ENCODE measurements around the gene CCDC192. TPM values are rescaled to one million over a fixed set of nuclear protein-coding genes. Genes with fewer than 3 reads are reported as not detected.
A peak's percentile ranks its signal among the peaks of the same experiment; 100 is the strongest.

Gene CCDC192
- total and polyA plus RNA-seq, 2 experiments from 2014 or later = 0.40 TPM; not detected in 1

DNA sequence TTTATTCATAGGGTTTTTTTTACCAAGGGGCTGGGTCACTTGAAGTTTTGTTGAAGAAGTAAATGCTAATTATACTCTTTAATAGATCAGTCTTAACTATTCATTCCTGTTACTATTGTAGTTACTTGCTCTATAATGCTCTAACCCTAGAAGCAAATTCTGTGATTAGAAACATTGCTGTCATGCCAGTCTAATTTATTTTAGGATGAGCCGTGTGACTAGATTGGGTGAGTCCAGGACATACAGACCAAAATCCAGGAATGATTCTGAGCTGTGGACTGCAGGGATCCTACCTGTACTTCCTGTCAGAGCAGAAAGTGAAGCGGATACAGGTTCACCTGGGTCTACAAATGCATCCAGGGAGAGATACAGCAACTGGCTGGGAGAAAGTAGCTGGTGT lies 757 bp upstream of the CCDC192 start:
- Mint-ChIP-seq H3K27me3 (ENCODE audit: insufficient read depth, low read depth, poor library complexity) (no peaks in the 10 kb centered on the region), H3K9me3 (no peaks in the 10 kb centered on the region), H3K27ac (no peak overlapping the region), H3K4me3 (no peak overlapping the region), H3K4me1 (peaks cover 10% of the 10 kb centered on the region), H3K36me3 (ENCODE audit: low read depth) (no peaks in the 10 kb centered on the region)
- H4K20me1 ChIP-seq (replicated peaks; ENCODE audit: insufficient read depth) = no peaks in the 10 kb centered on the region
- ATAC-seq (no peak), DNase-seq (ENCODE audit: low spot score) (no peak)
- H3K4me2 ChIP-seq = no peak overlapping the region
- TF ChIP-seq, protein P1, sequence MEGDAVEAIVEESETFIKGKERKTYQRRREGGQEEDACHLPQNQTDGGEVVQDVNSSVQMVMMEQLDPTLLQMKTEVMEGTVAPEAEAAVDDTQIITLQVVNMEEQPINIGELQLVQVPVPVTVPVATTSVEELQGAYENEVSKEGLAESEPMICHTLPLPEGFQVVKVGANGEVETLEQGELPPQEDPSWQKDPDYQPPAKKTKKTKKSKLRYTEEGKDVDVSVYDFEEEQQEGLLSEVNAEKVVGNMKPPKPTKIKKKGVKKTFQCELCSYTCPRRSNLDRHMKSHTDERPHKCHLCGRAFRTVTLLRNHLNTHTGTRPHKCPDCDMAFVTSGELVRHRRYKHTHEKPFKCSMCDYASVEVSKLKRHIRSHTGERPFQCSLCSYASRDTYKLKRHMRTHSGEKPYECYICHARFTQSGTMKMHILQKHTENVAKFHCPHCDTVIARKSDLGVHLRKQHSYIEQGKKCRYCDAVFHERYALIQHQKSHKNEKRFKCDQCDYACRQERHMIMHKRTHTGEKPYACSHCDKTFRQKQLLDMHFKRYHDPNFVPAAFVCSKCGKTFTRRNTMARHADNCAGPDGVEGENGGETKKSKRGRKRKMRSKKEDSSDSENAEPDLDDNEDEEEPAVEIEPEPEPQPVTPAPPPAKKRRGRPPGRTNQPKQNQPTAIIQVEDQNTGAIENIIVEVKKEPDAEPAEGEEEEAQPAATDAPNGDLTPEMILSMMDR (conservative IDR thresholded peaks at IDR 0.05; ENCODE audit: low read depth in 2 of 2) = no peak
- no peak for TF ChIP-seq ZNF114 (CRISPR knock-in tag; IDR thresholded peaks at IDR 0.05)
- TF ChIP-seq, protein P2, sequence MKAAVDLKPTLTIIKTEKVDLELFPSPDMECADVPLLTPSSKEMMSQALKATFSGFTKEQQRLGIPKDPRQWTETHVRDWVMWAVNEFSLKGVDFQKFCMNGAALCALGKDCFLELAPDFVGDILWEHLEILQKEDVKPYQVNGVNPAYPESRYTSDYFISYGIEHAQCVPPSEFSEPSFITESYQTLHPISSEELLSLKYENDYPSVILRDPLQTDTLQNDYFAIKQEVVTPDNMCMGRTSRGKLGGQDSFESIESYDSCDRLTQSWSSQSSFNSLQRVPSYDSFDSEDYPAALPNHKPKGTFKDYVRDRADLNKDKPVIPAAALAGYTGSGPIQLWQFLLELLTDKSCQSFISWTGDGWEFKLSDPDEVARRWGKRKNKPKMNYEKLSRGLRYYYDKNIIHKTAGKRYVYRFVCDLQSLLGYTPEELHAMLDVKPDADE (IDR thresholded peaks at IDR 0.05) = no peak
- TF ChIP-seq, protein P3, sequence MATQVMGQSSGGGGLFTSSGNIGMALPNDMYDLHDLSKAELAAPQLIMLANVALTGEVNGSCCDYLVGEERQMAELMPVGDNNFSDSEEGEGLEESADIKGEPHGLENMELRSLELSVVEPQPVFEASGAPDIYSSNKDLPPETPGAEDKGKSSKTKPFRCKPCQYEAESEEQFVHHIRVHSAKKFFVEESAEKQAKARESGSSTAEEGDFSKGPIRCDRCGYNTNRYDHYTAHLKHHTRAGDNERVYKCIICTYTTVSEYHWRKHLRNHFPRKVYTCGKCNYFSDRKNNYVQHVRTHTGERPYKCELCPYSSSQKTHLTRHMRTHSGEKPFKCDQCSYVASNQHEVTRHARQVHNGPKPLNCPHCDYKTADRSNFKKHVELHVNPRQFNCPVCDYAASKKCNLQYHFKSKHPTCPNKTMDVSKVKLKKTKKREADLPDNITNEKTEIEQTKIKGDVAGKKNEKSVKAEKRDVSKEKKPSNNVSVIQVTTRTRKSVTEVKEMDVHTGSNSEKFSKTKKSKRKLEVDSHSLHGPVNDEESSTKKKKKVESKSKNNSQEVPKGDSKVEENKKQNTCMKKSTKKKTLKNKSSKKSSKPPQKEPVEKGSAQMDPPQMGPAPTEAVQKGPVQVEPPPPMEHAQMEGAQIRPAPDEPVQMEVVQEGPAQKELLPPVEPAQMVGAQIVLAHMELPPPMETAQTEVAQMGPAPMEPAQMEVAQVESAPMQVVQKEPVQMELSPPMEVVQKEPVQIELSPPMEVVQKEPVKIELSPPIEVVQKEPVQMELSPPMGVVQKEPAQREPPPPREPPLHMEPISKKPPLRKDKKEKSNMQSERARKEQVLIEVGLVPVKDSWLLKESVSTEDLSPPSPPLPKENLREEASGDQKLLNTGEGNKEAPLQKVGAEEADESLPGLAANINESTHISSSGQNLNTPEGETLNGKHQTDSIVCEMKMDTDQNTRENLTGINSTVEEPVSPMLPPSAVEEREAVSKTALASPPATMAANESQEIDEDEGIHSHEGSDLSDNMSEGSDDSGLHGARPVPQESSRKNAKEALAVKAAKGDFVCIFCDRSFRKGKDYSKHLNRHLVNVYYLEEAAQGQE (IDR thresholded peaks at IDR 0.05; ENCODE audit: unreplicated experiment) = no peak
- TF ChIP-seq EZH2phosphoT487 (IDR thresholded peaks at IDR 0.05; ENCODE audit: unreplicated experiment) = no peak
- TF ChIP-seq JUNB (IDR thresholded peaks at IDR 0.05; ENCODE audit: unreplicated experiment) = no peak
- no peak for TF ChIP-seq CREB1 (CRISPR knock-in tag; IDR thresholded peaks at IDR 0.05; ENCODE audit: low read depth)
- TF ChIP-seq STAT1 (IDR thresholded peaks at IDR 0.05; ENCODE audit: unreplicated experiment) = no peak
- TF ChIP-seq, protein P4, sequence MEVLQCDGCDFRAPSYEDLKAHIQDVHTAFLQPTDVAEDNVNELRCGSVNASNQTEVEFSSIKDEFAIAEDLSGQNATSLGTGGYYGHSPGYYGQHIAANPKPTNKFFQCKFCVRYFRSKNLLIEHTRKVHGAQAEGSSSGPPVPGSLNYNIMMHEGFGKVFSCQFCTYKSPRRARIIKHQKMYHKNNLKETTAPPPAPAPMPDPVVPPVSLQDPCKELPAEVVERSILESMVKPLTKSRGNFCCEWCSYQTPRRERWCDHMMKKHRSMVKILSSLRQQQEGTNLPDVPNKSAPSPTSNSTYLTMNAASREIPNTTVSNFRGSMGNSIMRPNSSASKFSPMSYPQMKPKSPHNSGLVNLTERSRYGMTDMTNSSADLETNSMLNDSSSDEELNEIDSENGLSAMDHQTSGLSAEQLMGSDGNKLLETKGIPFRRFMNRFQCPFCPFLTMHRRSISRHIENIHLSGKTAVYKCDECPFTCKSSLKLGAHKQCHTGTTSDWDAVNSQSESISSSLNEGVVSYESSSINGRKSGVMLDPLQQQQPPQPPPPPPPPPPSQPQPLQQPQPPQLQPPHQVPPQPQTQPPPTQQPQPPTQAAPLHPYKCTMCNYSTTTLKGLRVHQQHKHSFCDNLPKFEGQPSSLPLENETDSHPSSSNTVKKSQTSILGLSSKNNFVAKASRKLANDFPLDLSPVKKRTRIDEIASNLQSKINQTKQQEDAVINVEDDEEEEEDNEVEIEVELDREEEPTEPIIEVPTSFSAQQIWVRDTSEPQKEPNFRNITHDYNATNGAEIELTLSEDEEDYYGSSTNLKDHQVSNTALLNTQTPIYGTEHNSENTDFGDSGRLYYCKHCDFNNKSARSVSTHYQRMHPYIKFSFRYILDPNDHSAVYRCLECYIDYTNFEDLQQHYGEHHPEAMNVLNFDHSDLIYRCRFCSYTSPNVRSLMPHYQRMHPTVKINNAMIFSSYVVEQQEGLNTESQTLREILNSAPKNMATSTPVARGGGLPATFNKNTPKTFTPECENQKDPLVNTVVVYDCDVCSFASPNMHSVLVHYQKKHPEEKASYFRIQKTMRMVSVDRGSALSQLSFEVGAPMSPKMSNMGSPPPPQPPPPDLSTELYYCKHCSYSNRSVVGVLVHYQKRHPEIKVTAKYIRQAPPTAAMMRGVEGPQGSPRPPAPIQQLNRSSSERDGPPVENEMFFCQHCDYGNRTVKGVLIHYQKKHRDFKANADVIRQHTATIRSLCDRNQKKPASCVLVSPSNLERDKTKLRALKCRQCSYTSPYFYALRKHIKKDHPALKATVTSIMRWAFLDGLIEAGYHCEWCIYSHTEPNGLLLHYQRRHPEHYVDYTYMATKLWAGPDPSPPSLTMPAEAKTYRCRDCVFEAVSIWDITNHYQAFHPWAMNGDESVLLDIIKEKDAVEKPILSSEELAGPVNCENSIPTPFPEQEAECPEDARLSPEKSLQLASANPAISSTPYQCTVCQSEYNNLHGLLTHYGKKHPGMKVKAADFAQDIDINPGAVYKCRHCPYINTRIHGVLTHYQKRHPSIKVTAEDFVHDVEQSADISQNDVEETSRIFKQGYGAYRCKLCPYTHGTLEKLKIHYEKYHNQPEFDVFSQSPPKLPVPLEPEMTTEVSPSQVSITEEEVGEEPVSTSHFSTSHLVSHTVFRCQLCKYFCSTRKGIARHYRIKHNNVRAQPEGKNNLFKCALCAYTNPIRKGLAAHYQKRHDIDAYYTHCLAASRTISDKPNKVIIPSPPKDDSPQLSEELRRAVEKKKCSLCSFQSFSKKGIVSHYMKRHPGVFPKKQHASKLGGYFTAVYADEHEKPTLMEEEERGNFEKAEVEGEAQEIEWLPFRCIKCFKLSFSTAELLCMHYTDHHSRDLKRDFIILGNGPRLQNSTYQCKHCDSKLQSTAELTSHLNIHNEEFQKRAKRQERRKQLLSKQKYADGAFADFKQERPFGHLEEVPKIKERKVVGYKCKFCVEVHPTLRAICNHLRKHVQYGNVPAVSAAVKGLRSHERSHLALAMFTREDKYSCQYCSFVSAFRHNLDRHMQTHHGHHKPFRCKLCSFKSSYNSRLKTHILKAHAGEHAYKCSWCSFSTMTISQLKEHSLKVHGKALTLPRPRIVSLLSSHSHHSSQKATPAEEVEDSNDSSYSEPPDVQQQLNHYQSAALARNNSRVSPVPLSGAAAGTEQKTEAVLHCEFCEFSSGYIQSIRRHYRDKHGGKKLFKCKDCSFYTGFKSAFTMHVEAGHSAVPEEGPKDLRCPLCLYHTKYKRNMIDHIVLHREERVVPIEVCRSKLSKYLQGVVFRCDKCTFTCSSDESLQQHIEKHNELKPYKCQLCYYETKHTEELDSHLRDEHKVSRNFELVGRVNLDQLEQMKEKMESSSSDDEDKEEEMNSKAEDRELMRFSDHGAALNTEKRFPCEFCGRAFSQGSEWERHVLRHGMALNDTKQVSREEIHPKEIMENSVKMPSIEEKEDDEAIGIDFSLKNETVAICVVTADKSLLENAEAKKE (CRISPR knock-in tag; IDR thresholded peaks at IDR 0.05) = no peak
- TF ChIP-seq NANOG (IDR thresholded peaks at IDR 0.05; ENCODE audit: borderline replicate concordance) = no peak
- peak overlapping the region; percentile 30; the same call in 1 of the 2 replicates for H2AFZ ChIP-seq
- no peak overlapping the region for H3K4me3 ChIP-seq
- 0 out of 2 replicates have a peak, but pooled peaks cover 5% of the 10 kb centered on the region for H3K9me2 ChIP-seq (ENCODE audit: insufficient read depth)
- no peaks in the 10 kb centered on the region for H3F3A ChIP-seq (replicated peaks; ENCODE audit: low read depth)
- H3K79me2 ChIP-seq (replicated peaks; ENCODE audit: insufficient read depth) = no peaks in the 10 kb centered on the region
- H3K4me1 ChIP-seq (ENCODE audit: insufficient read depth) = peaks cover 11% of the 10 kb centered on the region; the same call in 1 of the 2 replicates
- H3K36me3 ChIP-seq (ENCODE audit: insufficient read depth) = no peaks in the 10 kb centered on the region
- H3K27me3 ChIP-seq (ENCODE audit: insufficient read depth) = no peaks in the 10 kb centered on the region
- no peak overlapping the region for H3K27ac ChIP-seq (ENCODE audit: low read depth)
